HepG2 (cell line): Measurements from ENCODE around the gene HIVEP2. TPM values are rescaled to one million over a fixed set of nuclear protein-coding genes. Genes with fewer than 3 reads are reported as not detected.

Experiments
- ARHGAP35 ChIP-seq: sonication (generic); formaldehyde crosslinking; IDR thresholded peaks from 2 replicates; pipeline ENCODE4 v1.9.0; 2022; ENCODE audit warnings: mild to moderate bottlenecking, inconsistent platforms, moderate library complexity, missing genetic modification reagents, borderline replicate concordance
- IRX3 ChIP-seq: sonication (generic); formaldehyde crosslinking; IDR thresholded peaks from 2 replicates; pipeline ENCODE4 v1.8.1; 2023; ENCODE audit warnings: mild to moderate bottlenecking, low read depth, missing genetic modification reagents, borderline replicate concordance
- LBX2 ChIP-seq: sonication (generic); formaldehyde crosslinking; IDR thresholded peaks from 2 replicates; pipeline ENCODE4 v1.5.0; 2020; ENCODE audit warnings: missing genetic modification reagents, mild to moderate bottlenecking, borderline replicate concordance
- NBN ChIP-seq: fragments of 450-650 bp; conservative IDR thresholded peaks from 2 replicates; pipeline ENCODE4 v1.6.1; 2017
- REST ChIP-seq, 2 experiments: IDR thresholded peaks; 2 replicates each; pipeline ENCODE4 v1.6.1; 2011 to 2012; ENCODE audit warnings: low read length in 2 of 2, borderline replicate concordance in 1 of 2, low read depth in 1 of 2, mild to moderate bottlenecking in 1 of 2, moderate library complexity in 1 of 2
- RFX3 ChIP-seq: IDR thresholded peaks from 2 replicates; pipeline ENCODE4 v1.6.1; 2016; ENCODE audit warnings: missing biosample characterization, missing genetic modification reagents
- SMYD3 ChIP-seq: sonication (generic); formaldehyde crosslinking; IDR thresholded peaks from 2 replicates; pipeline ENCODE4 v1.8.1; 2023; ENCODE audit warnings: mild to moderate bottlenecking, missing genetic modification reagents
- TGIF2 ChIP-seq: IDR thresholded peaks from 2 replicates; pipeline ENCODE4 v1.6.1; 2016; ENCODE audit warnings: control low read depth, missing compliant biosample characterization
- XRCC5 ChIP-seq: fragments of 200-400 bp; formaldehyde crosslinking; optimal IDR thresholded peaks from 2 replicates; pipeline ENCODE3; 2017; ENCODE audit warnings: mild to moderate bottlenecking, low read length
- ZNF276 ChIP-seq: sonication (generic); formaldehyde crosslinking; IDR thresholded peaks from 2 replicates; pipeline ENCODE4 v1.4.0; 2020; ENCODE audit warnings: mild to moderate bottlenecking, low read depth, missing genetic modification reagents
- ZNF431 ChIP-seq: sonication (generic); formaldehyde crosslinking; IDR thresholded peaks from 2 replicates; pipeline ENCODE4 v1.9.0; 2022; ENCODE audit warnings: missing genetic modification reagents, low read depth, mild to moderate bottlenecking, borderline replicate concordance
- ZNF646 ChIP-seq: sonication (generic); formaldehyde crosslinking; IDR thresholded peaks from 2 replicates; pipeline ENCODE4 v1.9.0; 2021; ENCODE audit warnings: mild to moderate bottlenecking, missing genetic modification reagents
- ZNF652 ChIP-seq: IDR thresholded peaks from 2 replicates; pipeline ENCODE4 v1.6.1; 2016; ENCODE audit warnings: low read depth, borderline replicate concordance
- ZNF703 ChIP-seq: sonication (generic); formaldehyde crosslinking; IDR thresholded peaks from 2 replicates; pipeline ENCODE4 v1.5.1; 2020; ENCODE audit warnings: missing genetic modification reagents, mild to moderate bottlenecking, moderate library complexity, borderline replicate concordance
- ZNF747 ChIP-seq: sonication (generic); formaldehyde crosslinking; IDR thresholded peaks from 2 replicates; pipeline ENCODE4 v1.8.1; 2023; ENCODE audit warnings: missing genetic modification reagents, mild to moderate bottlenecking, borderline replicate concordance
- polyA plus RNA-seq, 8 experiments: library from polyadenylated mRNA; depleted of rRNA in 3 of 8; stranded (reverse) in 7 of 8; unstranded in 1 of 8; fragments of >200 nt; fragmentation: Illumina TruSeq in 4 of 8; extraction: Trizol in 4 of 8; gene quantifications; 2 replicates each; pipeline versions ENCODE4 v1.2.1 to v1.2.3, GENCODE V29; 2011 to 2016; ENCODE audit warnings: low read depth in 4 of 8, missing spikeins in 1 of 8, mixed read lengths in 1 of 8; ENCODE audit not compliant: insufficient read depth in 1 of 8
- total RNA-seq, 5 experiments: library from RNA; depleted of rRNA; stranded (reverse); fragments of >200 nt; fragmentation: Illumina TruSeq; extraction: Trizol; gene quantifications; 2 replicates each; pipeline ENCODE4 v1.2.3, GENCODE V29; 2016; ENCODE audit warnings: low read depth in 1 of 5

The HIVEP2 gene
- total and polyA plus RNA-seq, 2 of the 13 experiments (the other 11 are each of a cell fraction or from before 2014, with no cell fraction given): 3.4 to 12.9 TPM

GRCh38 chr6:142946924-142947713, 2.1 kb upstream of the HIVEP2 start (continued):
- TF ChIP-seq ZNF646 (CRISPR knock-in tag) (no peak), RFX3 (CRISPR knock-in tag) (no peak), XRCC5 (peak; percentile 30), SMYD3 (CRISPR knock-in tag) (no peak), TGIF2 (CRISPR knock-in tag) (no peak), ZNF747 (CRISPR knock-in tag) (no peak; the same call in 1 of the 2 replicates), ZNF703 (no peak; the same call in 1 of the 2 replicates), ZNF652 (CRISPR knock-in tag) (no peak; the same call in 1 of the 2 replicates), IRX3 (CRISPR knock-in tag) (no peak), REST (IDR thresholded peaks at IDR 0.05; ENCODE audit: borderline replicate concordance in 1 of 2, low read depth in 1 of 2, low read length in 2 of 2) (no peak), ZNF276 (CRISPR knock-in tag) (no peak), ARHGAP35 (CRISPR knock-in tag) (no peak; the same call in 1 of the 2 replicates), LBX2 (CRISPR knock-in tag) (0 out of 2 replicates have a peak, but pooled peaks have one; percentile 54), ZNF431 (CRISPR knock-in tag) (0 out of 2 replicates have a peak, but pooled peaks have one; percentile 30), NBN (no peak)
